Vagina (tissue), 2 donors: ENCODE measurements around the gene SMIM9. TPM values are rescaled to one million over a fixed set of nuclear protein-coding genes. Genes with fewer than 3 reads are reported as not detected.
"Not testable (repeated sequence)": the region's sequence is repeated elsewhere in the genome, so short reads cannot be mapped to it uniquely, and the experiment has no call there.

Source experiments
- DNase-seq, 2 donors: peaks; one replicate each; pipeline ENCODE4 v3.0.0-alpha.2; 2017; ENCODE audit errors: extremely low spot score in 2 of 2
- H3K27ac ChIP-seq: fragments of 200-600 bp; sonication (generic); one replicate; pipeline ENCODE4 v1.5.1; 2019
- H3K27me3 ChIP-seq: fragments of 200-600 bp; sonication (generic); one replicate; pipeline ENCODE4 v1.5.1; 2019
- H3K36me3 ChIP-seq, 2 donors: fragments of 200-600 bp; sonication (generic); one replicate each; pipeline ENCODE4 v1.5.1; 2017 to 2019
- H3K4me1 ChIP-seq: fragments of 200-600 bp; sonication (generic); one replicate; pipeline ENCODE4 v1.5.1; 2019
- H3K4me3 ChIP-seq, 2 donors: fragments of 200-600 bp; sonication (generic); 1 replicate in 1 of 2; 2 replicates in 1 of 2; pipeline ENCODE4 v1.5.1; 2016 to 2019
- H3K9me3 ChIP-seq: fragments of 200-600 bp; sonication (generic); one replicate; pipeline ENCODE4 v1.5.1; 2019
- CTCF ChIP-seq, 3 experiments: fragments of 450-650 bp in 2 of 3; fragments of 200-600 bp in 1 of 3; sonication (generic) in 1 of 3; IDR thresholded peaks; one replicate each; pipeline ENCODE4 v1.5.1; 2017 to 2019; ENCODE audit warnings: antibody characterized with exemption in 3 of 3, mild to moderate bottlenecking in 2 of 3, moderate library complexity in 2 of 3
- POLR2A ChIP-seq, 2 donors: fragments of 450-650 bp; IDR thresholded peaks; one replicate each; pipeline ENCODE4 v1.6.1; 2017; ENCODE audit warnings: antibody characterized with exemption in 2 of 2, mild to moderate bottlenecking in 2 of 2, moderate library complexity in 2 of 2
- POLR2AphosphoS5 ChIP-seq, 2 donors: sonication (generic); formaldehyde crosslinking; IDR thresholded peaks; one replicate each; pipeline ENCODE4 v1.9.0; 2017; ENCODE audit warnings: antibody characterized with exemption in 2 of 2, mild to moderate bottlenecking in 2 of 2, low read depth in 1 of 2; ENCODE audit not compliant: insufficient read depth in 1 of 2
- intact Hi-C: fragments of 100-400 bp; cut with DNase I; formaldehyde crosslinking; loops from one replicate; pipeline ENCODE4 v1.15.1; 2023
- total RNA-seq: library from RNA; depleted of rRNA; stranded (reverse); fragments of >200 nt; gene quantifications from one replicate; pipeline ENCODE4 v1.2.3, GENCODE V29; 2016

Gene SMIM9
- total RNA-seq, 1 donor from 2014 or later = not detected

GRCh38 chrX:154821523-154821922 lies 12.9 kb downstream of the SMIM9 start:
- Histone ChIP-seq H3K36me3 (no peaks in the 10 kb centered on the region), H3K27ac (no peak overlapping the region), H3K4me3 (no peak overlapping the region), H3K4me1 (no peaks in the 10 kb centered on the region), H3K9me3 (no peaks in the 10 kb centered on the region), H3K27me3 (no peaks in the 10 kb centered on the region)
- no peak for DNase-seq
- intact Hi-C loops = no loop called here
- TF ChIP-seq POLR2AphosphoS5 (IDR thresholded peaks at IDR 0.05; ENCODE audit: insufficient read depth in 1 of 2, low read depth in 1 of 2) (no peak), CTCF (IDR thresholded peaks at IDR 0.05) (no peak), POLR2A (IDR thresholded peaks at IDR 0.05) (no peak)

GRCh38 chrX:154819771-154820341 lies 14.6 kb downstream of the SMIM9 start:
- no peaks in the 10 kb centered on the region for H3K36me3 ChIP-seq
- no peak for TF ChIP-seq POLR2AphosphoS5 (IDR thresholded peaks at IDR 0.05; ENCODE audit: insufficient read depth in 1 of 2, low read depth in 1 of 2)
- no peak for TF ChIP-seq POLR2A (IDR thresholded peaks at IDR 0.05)
- TF ChIP-seq CTCF (IDR thresholded peaks at IDR 0.05) = no peak
- no peaks in the 10 kb centered on the region for H3K9me3 ChIP-seq
- intact Hi-C loops = no loop called here
- no peaks in the 10 kb centered on the region for H3K4me1 ChIP-seq
- no peaks in the 10 kb centered on the region for H3K27me3 ChIP-seq
- no peak for DNase-seq
- H3K4me3 ChIP-seq = no peak overlapping the region
- no peak overlapping the region for H3K27ac ChIP-seq

- TF ChIP-seq CTCF (IDR thresholded peaks at IDR 0.05) = no peak
- TF ChIP-seq POLR2AphosphoS5 (IDR thresholded peaks at IDR 0.05; ENCODE audit: insufficient read depth in 1 of 2, low read depth in 1 of 2) = no peak
- TF ChIP-seq POLR2A (IDR thresholded peaks at IDR 0.05) = no peak
- no peak for DNase-seq
- no peak overlapping the region for H3K27ac ChIP-seq
- no peaks in the 10 kb centered on the region for H3K9me3 ChIP-seq
- intact Hi-C loops = no loop called here
- H3K4me3 ChIP-seq = no peak overlapping the region
- no peaks in the 10 kb centered on the region for H3K36me3 ChIP-seq
- no peaks in the 10 kb centered on the region for H3K4me1 ChIP-seq
- H3K27me3 ChIP-seq = no peaks in the 10 kb centered on the region
Measured at GRCh38 chrX:154818916-154819770, 15.3 kb downstream of the SMIM9 start.

- DNase-seq, H3K9me3 ChIP-seq, H3K27me3 ChIP-seq, H3K27ac ChIP-seq, H3K4me1 ChIP-seq, H3K36me3 ChIP-seq, H3K4me3 ChIP-seq, intact Hi-C loops: not testable (repeated sequence)
Measured at GRCh38 chrX:154817048-154817618, 17.3 kb downstream of the SMIM9 start.

- H3K4me3 ChIP-seq, H3K36me3 ChIP-seq, H3K27ac ChIP-seq, H3K27me3 ChIP-seq, DNase-seq, H3K4me1 ChIP-seq, intact Hi-C loops, H3K9me3 ChIP-seq: not testable (repeated sequence)
Measured at GRCh38 chrX:154816326-154816898, 18.1 kb downstream of the SMIM9 start.
